ENCODE data around the gene NAPEPLD. TPM values are rescaled to one million over a fixed set of nuclear protein-coding genes. Genes with fewer than 3 reads are reported as not detected.
"Not testable (repeated sequence)": the region's sequence is repeated elsewhere in the genome, so short reads cannot be mapped to it uniquely, and the experiment has no call there.

Gene NAPEPLD
- total and polyA plus RNA-seq, 2 donors (not counting 3 experiments of a cell fraction or from before 2014, with no cell fraction given) = 2.6 to 6.7 TPM

DNA sequence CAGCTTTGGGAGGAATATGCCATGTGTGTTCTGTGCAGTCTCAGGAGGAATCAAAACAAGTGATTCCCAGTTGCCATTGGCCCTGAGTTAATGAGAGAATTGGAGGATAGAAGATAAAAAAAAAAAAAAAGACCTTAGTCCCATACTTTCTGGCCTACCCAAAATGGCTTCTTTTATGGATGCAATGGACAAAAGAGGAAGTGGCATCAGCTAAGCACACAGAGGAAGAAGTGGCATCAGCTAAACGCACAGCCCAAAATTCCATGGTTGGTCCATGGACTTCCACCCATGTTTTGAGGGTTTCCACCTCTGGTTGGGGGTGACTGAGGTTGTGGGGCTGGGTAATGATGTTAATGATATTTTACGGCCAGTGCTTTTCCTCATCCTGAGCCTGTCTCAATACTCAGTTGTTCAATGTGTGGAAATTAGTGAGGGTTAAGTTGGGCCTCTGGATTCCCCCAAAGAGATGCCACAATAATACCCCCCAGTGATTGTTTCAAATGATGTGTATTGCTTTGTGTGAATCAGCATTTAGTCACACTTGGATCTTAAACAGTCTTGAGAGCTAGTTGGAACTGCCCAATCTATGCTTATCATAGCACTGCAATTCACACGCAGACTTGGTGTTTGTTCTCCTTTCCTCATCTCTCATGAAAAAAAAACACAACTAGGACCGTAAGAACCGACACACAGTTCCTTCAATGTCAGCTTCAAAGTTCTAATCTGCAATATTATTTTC, 14.4 kb upstream of the NAPEPLD start:
- CTCF ChIA-PET = interaction anchor here (1.3 kb wide), 1 partner anchor 10 kb away, joined by 3 read pairs; no protein-coding TSS in a partner anchor
- FAIRE-seq; intact Hi-C loops (cut with micrococcal nuclease); DNase-seq (ENCODE audit: low read depth, low spot score); POLR2A ChIA-PET; H3K9me3 ChIP-seq (replicated peaks; ENCODE audit: control insufficient read depth, insufficient read depth, low read length); H3K36me3 ChIP-seq (ENCODE audit: control insufficient read depth in 2 of 2, extremely low read depth in 1 of 2, insufficient read depth in 2 of 2, low read length in 2 of 2); H3K9ac ChIP-seq (replicated peaks; ENCODE audit: extremely low read depth, insufficient read depth, low read length); H3K4me2 ChIP-seq (ENCODE audit: insufficient read depth, low read length); H3K9me1 ChIP-seq (replicated peaks; ENCODE audit: control insufficient read depth, extremely low read depth, insufficient read depth, low read length); H4K20me1 ChIP-seq (replicated peaks; ENCODE audit: control insufficient read depth, extremely low read depth, insufficient read depth, low read length); H3K27ac ChIP-seq (ENCODE audit: insufficient read depth, low read depth, low read length); H3K4me3 ChIP-seq (replicated peaks in 1 of 3; ENCODE audit: insufficient read depth in 1 of 3, low read depth in 1 of 3, low read length in 3 of 3); dilution Hi-C loops (cut with MboI; ENCODE audit: extremely low pct_ligation_motif_present, low sequenced_read_pairs); H3K79me2 ChIP-seq (ENCODE audit: control insufficient read depth, insufficient read depth, low read length); H3K27me3 ChIP-seq (ENCODE audit: control insufficient read depth in 2 of 2, insufficient read depth in 2 of 2, low read length in 2 of 2); BruUV-seq (replicated peaks); H3K4me1 ChIP-seq (ENCODE audit: control insufficient read depth, extremely low read depth, insufficient read depth, low read length); H2AFZ ChIP-seq (ENCODE audit: low read depth, low read length): not testable (repeated sequence)

DNA sequence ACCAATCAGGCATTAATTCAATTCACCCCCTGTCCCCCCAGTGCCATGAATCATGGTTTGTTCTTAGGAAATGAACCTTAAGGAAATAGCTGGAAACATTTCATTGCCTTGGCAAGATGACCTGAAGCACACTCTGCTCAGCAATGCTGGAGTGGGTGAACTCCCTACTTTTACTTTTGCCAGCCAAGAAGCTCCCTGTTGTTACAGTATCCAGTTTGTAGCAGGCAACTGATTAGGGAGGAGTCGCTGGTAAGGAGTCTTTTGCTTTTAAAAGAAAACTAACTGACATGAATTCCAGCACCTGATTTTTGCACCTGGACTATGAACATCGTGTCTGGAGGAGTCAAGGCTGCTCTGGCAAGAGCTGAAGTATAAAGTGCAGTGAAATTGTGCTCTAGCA, 13.7 kb upstream of the NAPEPLD start:
- CTCF ChIA-PET = interaction anchor here (1.3 kb wide), 1 partner anchor 9 kb away, joined by 3 read pairs; no protein-coding TSS in a partner anchor

DNA sequence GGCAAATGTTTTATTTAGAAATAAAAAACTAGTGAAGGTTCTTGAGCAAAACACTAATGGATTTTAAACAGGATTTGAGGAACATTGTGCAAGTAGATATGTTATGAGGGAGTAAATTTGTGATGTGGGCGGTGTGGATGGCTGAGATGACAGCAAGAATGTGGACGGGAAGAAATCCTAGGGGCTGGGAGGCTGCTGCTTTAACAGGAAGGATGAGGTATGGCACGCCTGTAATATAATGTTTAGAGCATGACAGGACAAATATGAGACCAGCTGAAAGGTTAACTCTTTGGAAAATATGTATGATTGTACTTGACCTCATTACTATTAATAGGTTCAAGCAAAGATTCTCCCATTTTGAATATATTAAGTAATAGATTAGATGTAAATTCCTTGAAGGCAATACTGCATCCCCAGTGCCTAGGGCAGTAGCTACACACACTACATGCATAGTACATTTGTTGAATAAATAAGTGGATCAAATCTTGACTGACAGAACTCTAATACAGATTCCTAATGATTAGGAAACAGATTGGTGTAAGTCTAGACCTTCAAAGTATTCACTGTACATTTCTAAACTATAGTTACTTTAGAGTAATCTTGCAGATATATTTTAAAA, 13.2 kb upstream of the NAPEPLD start:
- dilution Hi-C loops (cut with MboI; ENCODE audit: extremely low pct_ligation_motif_present, low sequenced_read_pairs); H3K4me3 ChIP-seq (replicated peaks in 1 of 3; ENCODE audit: insufficient read depth in 1 of 3, low read depth in 1 of 3, low read length in 3 of 3); H2AFZ ChIP-seq (ENCODE audit: low read depth, low read length); H3K27ac ChIP-seq (ENCODE audit: insufficient read depth, low read depth, low read length); H3K9me3 ChIP-seq (replicated peaks; ENCODE audit: control insufficient read depth, insufficient read depth, low read length); H4K20me1 ChIP-seq (replicated peaks; ENCODE audit: control insufficient read depth, extremely low read depth, insufficient read depth, low read length); H3K9me1 ChIP-seq (replicated peaks; ENCODE audit: control insufficient read depth, extremely low read depth, insufficient read depth, low read length); DNase-seq (ENCODE audit: low read depth, low spot score); H3K4me1 ChIP-seq (ENCODE audit: control insufficient read depth, extremely low read depth, insufficient read depth, low read length); FAIRE-seq; H3K4me2 ChIP-seq (ENCODE audit: insufficient read depth, low read length); H3K79me2 ChIP-seq (ENCODE audit: control insufficient read depth, insufficient read depth, low read length); H3K27me3 ChIP-seq (ENCODE audit: control insufficient read depth in 2 of 2, insufficient read depth in 2 of 2, low read length in 2 of 2); H3K36me3 ChIP-seq (ENCODE audit: control insufficient read depth in 2 of 2, extremely low read depth in 1 of 2, insufficient read depth in 2 of 2, low read length in 2 of 2); intact Hi-C loops (cut with micrococcal nuclease); POLR2A ChIA-PET; CTCF ChIA-PET; H3K9ac ChIP-seq (replicated peaks; ENCODE audit: extremely low read depth, insufficient read depth, low read length); BruUV-seq (replicated peaks): not testable (repeated sequence)

More for the DNA sequence above, 13.7 kb upstream of the NAPEPLD start:
- H2AFZ ChIP-seq (ENCODE audit: low read depth, low read length); H3K4me2 ChIP-seq (ENCODE audit: insufficient read depth, low read length); H3K9ac ChIP-seq (replicated peaks; ENCODE audit: extremely low read depth, insufficient read depth, low read length); H3K4me3 ChIP-seq (replicated peaks in 1 of 3; ENCODE audit: insufficient read depth in 1 of 3, low read depth in 1 of 3, low read length in 3 of 3); H3K9me3 ChIP-seq (replicated peaks; ENCODE audit: control insufficient read depth, insufficient read depth, low read length); H3K36me3 ChIP-seq (ENCODE audit: control insufficient read depth in 2 of 2, extremely low read depth in 1 of 2, insufficient read depth in 2 of 2, low read length in 2 of 2); BruUV-seq (replicated peaks); H4K20me1 ChIP-seq (replicated peaks; ENCODE audit: control insufficient read depth, extremely low read depth, insufficient read depth, low read length); H3K27me3 ChIP-seq (ENCODE audit: control insufficient read depth in 2 of 2, insufficient read depth in 2 of 2, low read length in 2 of 2); H3K79me2 ChIP-seq (ENCODE audit: control insufficient read depth, insufficient read depth, low read length); dilution Hi-C loops (cut with MboI; ENCODE audit: extremely low pct_ligation_motif_present, low sequenced_read_pairs); POLR2A ChIA-PET; H3K27ac ChIP-seq (ENCODE audit: insufficient read depth, low read depth, low read length); H3K9me1 ChIP-seq (replicated peaks; ENCODE audit: control insufficient read depth, extremely low read depth, insufficient read depth, low read length); intact Hi-C loops (cut with micrococcal nuclease); H3K4me1 ChIP-seq (ENCODE audit: control insufficient read depth, extremely low read depth, insufficient read depth, low read length); FAIRE-seq: not testable (repeated sequence)
- DNase-seq (ENCODE audit: low read depth, low spot score) = peak; percentile 16

DNA sequence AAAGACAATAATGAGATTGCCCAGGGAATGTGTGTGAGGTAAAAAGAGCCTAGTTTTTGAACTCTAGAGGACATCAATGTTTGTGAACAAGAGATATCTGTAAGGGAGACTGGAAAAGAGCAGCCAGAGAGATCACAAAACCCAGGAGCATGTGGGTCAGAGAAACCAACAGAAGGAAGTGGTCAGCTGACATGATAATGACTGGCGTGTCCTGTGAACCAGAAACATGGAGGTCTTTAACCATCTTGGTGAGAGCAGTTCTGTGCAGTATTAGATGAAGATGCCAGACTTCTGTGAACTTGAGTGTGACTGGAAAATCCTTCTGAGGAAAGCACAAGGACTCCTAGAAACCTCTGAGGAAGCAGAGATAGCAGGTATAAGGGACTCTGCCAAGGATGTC, 10.2 kb upstream of the NAPEPLD start:
- BruUV-seq (replicated peaks); H3K79me2 ChIP-seq (ENCODE audit: control insufficient read depth, insufficient read depth, low read length); POLR2A ChIA-PET; H3K9me3 ChIP-seq (replicated peaks; ENCODE audit: control insufficient read depth, insufficient read depth, low read length); H2AFZ ChIP-seq (ENCODE audit: low read depth, low read length); H4K20me1 ChIP-seq (replicated peaks; ENCODE audit: control insufficient read depth, extremely low read depth, insufficient read depth, low read length); H3K36me3 ChIP-seq (ENCODE audit: control insufficient read depth in 2 of 2, extremely low read depth in 1 of 2, insufficient read depth in 2 of 2, low read length in 2 of 2); dilution Hi-C loops (cut with MboI; ENCODE audit: extremely low pct_ligation_motif_present, low sequenced_read_pairs); DNase-seq (ENCODE audit: low read depth, low spot score); H3K4me1 ChIP-seq (ENCODE audit: control insufficient read depth, extremely low read depth, insufficient read depth, low read length); CTCF ChIA-PET; H3K9ac ChIP-seq (replicated peaks; ENCODE audit: extremely low read depth, insufficient read depth, low read length); intact Hi-C loops (cut with micrococcal nuclease); H3K4me3 ChIP-seq (replicated peaks in 1 of 3; ENCODE audit: insufficient read depth in 1 of 3, low read depth in 1 of 3, low read length in 3 of 3); H3K9me1 ChIP-seq (replicated peaks; ENCODE audit: control insufficient read depth, extremely low read depth, insufficient read depth, low read length); H3K4me2 ChIP-seq (ENCODE audit: insufficient read depth, low read length); H3K27me3 ChIP-seq (ENCODE audit: control insufficient read depth in 2 of 2, insufficient read depth in 2 of 2, low read length in 2 of 2); H3K27ac ChIP-seq (ENCODE audit: insufficient read depth, low read depth, low read length): not testable (repeated sequence)
- peak; percentile 24 for FAIRE-seq

All from endothelial cell of umbilical vein (primary cell).